B cell (primary cell): Measurements from ENCODE around the gene SCAI. TPM values are rescaled to one million over a fixed set of nuclear protein-coding genes. Genes with fewer than 3 reads are reported as not detected.
A peak's percentile ranks its signal among the peaks of the same experiment; 100 is the strongest.

ENCODE experiments used
- ATAC-seq: fragments of 200-7000 bp; cut with Tn5 transposase; one replicate; pipeline ENCODE4 v1.10.0; 2021; ENCODE audit warnings: low read depth, mild to moderate bottlenecking, moderate number of reproducible peaks, moderate library complexity
- CTCF ChIA-PET: fragments of 350-600 bp; sonication (Branson Sonifier 250); formaldehyde crosslinking; loops from one replicate; lab custom pipeline; 2021; ENCODE audit warnings: antibody characterized with exemption, inconsistent platforms; lab: Charles Lee
- POLR2A ChIA-PET: fragments of 350-600 bp; sonication (Branson Sonifier 250); formaldehyde crosslinking; loops from one replicate; lab custom pipeline; 2021; ENCODE audit warnings: antibody characterized with exemption; lab: Charles Lee
- DNase-seq: peaks from one replicate; pipeline ENCODE4 v3.0.0; 2013
- H2AFZ ChIP-seq: 2 replicates; pipeline ENCODE4 v1.6.1; 2012; ENCODE audit warnings: mild to moderate bottlenecking, low read depth, low read length; ENCODE audit not compliant: insufficient read depth, poor library complexity, severe bottlenecking
- H3K27ac ChIP-seq, 2 donors: 1 replicate in 1 of 2; 2 replicates in 1 of 2; pipeline ENCODE4 v1.5.1; 2012 to 2013; ENCODE audit warnings: low read length in 2 of 2, mild to moderate bottlenecking in 2 of 2, moderate library complexity in 1 of 2
- H3K27me3 ChIP-seq, 4 experiments: fragments of 200-600 bp in 1 of 4; sonication (generic) in 1 of 4; replicated peaks in 1 of 4; 1 replicate in 2 of 4; 2 replicates in 2 of 4; pipeline versions ENCODE4 v1.6.1 to v1.7.0; 2013 to 2016; ENCODE audit warnings: low read length in 3 of 4, mild to moderate bottlenecking in 2 of 4, mixed read lengths in 1 of 4, moderate library complexity in 1 of 4; ENCODE audit not compliant: insufficient read depth in 4 of 4, control insufficient read depth in 3 of 4; ENCODE audit errors: control extremely low read depth in 1 of 4
- H3K36me3 ChIP-seq, 2 experiments: replicated peaks in 1 of 2; 1 replicate in 1 of 2; 2 replicates in 1 of 2; pipeline versions ENCODE4 v1.6.1 to v1.7.1; 2013; ENCODE audit warnings: low read length in 1 of 2; ENCODE audit not compliant: insufficient read depth in 2 of 2, control insufficient read depth in 1 of 2; ENCODE audit errors: control extremely low read depth in 1 of 2, extremely low read depth in 1 of 2
- H3K4me1 ChIP-seq, 2 donors: fragments of 200-600 bp in 1 of 2; sonication (generic) in 1 of 2; 1 replicate in 1 of 2; 2 replicates in 1 of 2; pipeline versions ENCODE4 v1.5.1 to v1.6.1; 2013 to 2017; ENCODE audit warnings: low read length in 2 of 2; ENCODE audit not compliant: control insufficient read depth in 2 of 2, insufficient read depth in 2 of 2
- H3K4me2 ChIP-seq: replicated peaks from 2 replicates; pipeline ENCODE3; 2012; ENCODE audit warnings: mild to moderate bottlenecking, low read depth, low read length; ENCODE audit not compliant: poor library complexity, severe bottlenecking
- H3K4me3 ChIP-seq, 5 experiments: fragments of 200-600 bp in 1 of 5; sonication (generic) in 1 of 5; 1 replicate in 3 of 5; 2 replicates in 2 of 5; pipeline versions ENCODE4 v1.5.1 to v1.7.0; 2011 to 2016; ENCODE audit warnings: low read length in 4 of 5, mild to moderate bottlenecking in 4 of 5, low read depth in 2 of 5, control low read depth in 1 of 5, moderate library complexity in 1 of 5; ENCODE audit not compliant: insufficient read depth in 1 of 5; ENCODE audit errors: control extremely low read depth in 1 of 5, extremely low read depth in 1 of 5
- H3K79me2 ChIP-seq: fragments of 200-600 bp; sonication (generic); one replicate; pipeline ENCODE4 v1.6.0; 2016; ENCODE audit warnings: low read length; ENCODE audit not compliant: control insufficient read depth, insufficient read depth
- H3K9ac ChIP-seq: fragments of 200-600 bp; sonication (generic); 2 replicates; pipeline ENCODE4 v1.6.1; 2017; ENCODE audit warnings: mild to moderate bottlenecking, low read length, moderate library complexity
- H3K9me3 ChIP-seq, 3 donors: one replicate each; pipeline versions ENCODE4 v1.6.1 to v1.7.1; 2013; ENCODE audit warnings: low read length in 2 of 3; ENCODE audit not compliant: control insufficient read depth in 2 of 3, insufficient read depth in 1 of 3; ENCODE audit errors: control extremely low read depth in 1 of 3
- H4K20me1 ChIP-seq: 2 replicates; pipeline ENCODE4 v1.6.0; 2012; ENCODE audit warnings: mild to moderate bottlenecking, low read length; ENCODE audit not compliant: insufficient read depth, control insufficient read depth, poor library complexity, severe bottlenecking
- H3K27ac Mint-ChIP-seq: one replicate; pipeline ENCODE4 v1.8.0; 2021; ENCODE audit warnings: mixed read lengths
- H3K27me3 Mint-ChIP-seq: one replicate; pipeline ENCODE4 v1.8.0; 2021; ENCODE audit warnings: mixed read lengths
- H3K4me1 Mint-ChIP-seq: one replicate; pipeline ENCODE4 v1.8.0; 2021; ENCODE audit warnings: mixed read lengths
- H3K4me3 Mint-ChIP-seq: one replicate; pipeline ENCODE4 v1.8.0; 2021; ENCODE audit warnings: mixed read lengths
- H3K9me3 Mint-ChIP-seq: one replicate; pipeline ENCODE4 v1.8.0; 2022; ENCODE audit warnings: mixed read lengths; ENCODE audit not compliant: insufficient read depth
- EZH2 ChIP-seq: IDR thresholded peaks from 2 replicates; pipeline ENCODE4 v1.6.1; 2012; ENCODE audit warnings: borderline replicate concordance, low read depth, mild to moderate bottlenecking, moderate library complexity, low read length; ENCODE audit not compliant: insufficient read depth, poor library complexity, severe bottlenecking
- WGBS: methylation state at CpG from one replicate; pipeline ENCODE4 v1.1.5; 2013; ENCODE audit warnings: missing lambda C conversion rate; ENCODE audit not compliant: insufficient coverage; 5-methylcytosine and 5-hydroxymethylcytosine counted together
- intact Hi-C: fragments of 100-400 bp; cut with micrococcal nuclease; formaldehyde crosslinking; loops from one replicate; pipeline ENCODE4 v1.10.0; 2022
- polyA plus RNA-seq: library from polyadenylated mRNA; depleted of rRNA; stranded (reverse); fragments of >200 nt; gene quantifications from 2 replicates; pipeline ENCODE4 v1.2.3, GENCODE V29; 2012
- total RNA-seq, 2 donors: library from RNA; stranded (reverse); fragments of 120-200 nt in 1 of 2; gene quantifications; 1 replicate in 1 of 2; 2 replicates in 1 of 2; pipeline versions ENCODE4 v1.2.3 to v1.2.4, GENCODE V29; 2013 to 2022
- TF ChIP-seq, protein P1 (sequence below): fragments of 200-600 bp; IDR thresholded peaks from one replicate; pipeline ENCODE4 v1.8.0; 2022; ENCODE audit warnings: antibody characterized with exemption, mild to moderate bottlenecking

Gene SCAI
- total and polyA plus RNA-seq, 2 donors (not counting 1 experiment from before 2014, with no cell fraction given) = 3.8 to 19.8 TPM

DNA sequence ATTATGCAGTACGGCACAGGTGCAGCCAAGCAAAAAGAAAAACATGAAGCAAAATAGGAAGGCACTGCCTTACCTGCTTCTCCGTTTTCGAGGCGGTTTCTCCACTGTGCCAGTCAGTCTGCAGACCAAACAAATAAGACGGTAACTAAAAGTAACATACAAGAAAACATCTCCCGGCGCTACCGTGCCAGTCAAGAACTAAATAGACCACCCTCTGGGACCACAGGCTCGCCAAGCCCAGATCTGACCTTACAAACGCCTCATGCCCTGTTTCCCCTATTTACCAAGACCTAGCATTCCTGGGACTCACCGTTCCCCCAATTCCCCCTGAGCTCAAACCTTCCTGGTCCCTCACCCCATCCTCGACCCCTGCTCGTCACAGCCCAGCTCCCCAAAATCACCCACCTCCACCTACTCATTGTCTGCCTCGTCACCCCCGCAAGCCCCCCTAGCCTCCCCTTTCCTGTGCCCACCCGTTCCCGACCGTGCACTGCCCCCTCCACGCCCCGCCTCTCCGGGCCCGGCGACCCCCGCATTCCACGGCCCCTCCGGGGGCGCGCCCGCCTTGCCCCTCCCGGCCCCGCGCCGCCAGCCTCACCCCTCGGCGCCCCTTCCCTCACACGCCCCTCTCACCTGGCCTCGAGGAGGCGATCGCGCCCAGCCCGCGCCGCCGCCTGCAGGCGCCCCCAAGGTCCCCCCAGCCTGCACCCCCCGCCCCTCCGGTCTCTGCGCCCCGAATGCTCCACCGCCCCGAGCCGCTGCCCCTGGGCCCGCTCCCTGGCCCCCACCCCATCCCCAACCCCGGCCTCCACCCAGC, 560 bp downstream of the SCAI start:
- intact Hi-C loops = loop anchor here (1.0 to 5.0 kb wide), 9 partner anchors 47 to 372 kb away; partner anchors contain the start of genes GAPVD1, GOLGA1, HSPA5 and NR6A1
- no peaks in the 10 kb centered on the region for H3K9me3 Mint-ChIP-seq
- no peaks in the 10 kb centered on the region for H3K27me3 Mint-ChIP-seq
- peak overlapping the region; percentile 90 for H3K4me2 ChIP-seq
- H3K9ac ChIP-seq = peak overlapping the region; percentile 62
- ChIA-PET POLR2A (interaction anchor here (1.5 kb wide), 1 partner anchor 17 kb away, joined by 6 read pairs; no protein-coding TSS in a partner anchor), CTCF (interaction anchor here (1.1 kb wide), 1 partner anchor 371 kb away, joined by 3 read pairs; the partner anchor contains the start of gene NR6A1)
- H3K79me2 ChIP-seq = peaks cover 35% of the 10 kb centered on the region
- peaks cover 19% of the 10 kb centered on the region for H3K4me1 Mint-ChIP-seq
- peak; percentile 42 for DNase-seq
- H3K36me3 ChIP-seq = no peaks in the 10 kb centered on the region
- no peaks in the 10 kb centered on the region for H4K20me1 ChIP-seq
- no peaks in the 10 kb centered on the region for H3K27me3 ChIP-seq
- peak overlapping the region; percentile 86 for H3K27ac Mint-ChIP-seq
- peak overlapping the region; percentile 98 for H3K4me3 Mint-ChIP-seq
- peak overlapping the region in 1 of 2 donors; percentile 2 for H3K27ac ChIP-seq
- peak; percentile 8 for ATAC-seq
- H3K4me1 ChIP-seq = peaks cover 9% of the 10 kb centered on the region in 2 donors
- WGBS = under 1% methylated on average over 52 of the region's 54 CpGs
- peak overlapping the region; percentile 67 for H2AFZ ChIP-seq
- no peak for TF ChIP-seq EZH2
- TF ChIP-seq, protein P1, sequence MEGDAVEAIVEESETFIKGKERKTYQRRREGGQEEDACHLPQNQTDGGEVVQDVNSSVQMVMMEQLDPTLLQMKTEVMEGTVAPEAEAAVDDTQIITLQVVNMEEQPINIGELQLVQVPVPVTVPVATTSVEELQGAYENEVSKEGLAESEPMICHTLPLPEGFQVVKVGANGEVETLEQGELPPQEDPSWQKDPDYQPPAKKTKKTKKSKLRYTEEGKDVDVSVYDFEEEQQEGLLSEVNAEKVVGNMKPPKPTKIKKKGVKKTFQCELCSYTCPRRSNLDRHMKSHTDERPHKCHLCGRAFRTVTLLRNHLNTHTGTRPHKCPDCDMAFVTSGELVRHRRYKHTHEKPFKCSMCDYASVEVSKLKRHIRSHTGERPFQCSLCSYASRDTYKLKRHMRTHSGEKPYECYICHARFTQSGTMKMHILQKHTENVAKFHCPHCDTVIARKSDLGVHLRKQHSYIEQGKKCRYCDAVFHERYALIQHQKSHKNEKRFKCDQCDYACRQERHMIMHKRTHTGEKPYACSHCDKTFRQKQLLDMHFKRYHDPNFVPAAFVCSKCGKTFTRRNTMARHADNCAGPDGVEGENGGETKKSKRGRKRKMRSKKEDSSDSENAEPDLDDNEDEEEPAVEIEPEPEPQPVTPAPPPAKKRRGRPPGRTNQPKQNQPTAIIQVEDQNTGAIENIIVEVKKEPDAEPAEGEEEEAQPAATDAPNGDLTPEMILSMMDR = no peak
- no peaks in the 10 kb centered on the region for H3K9me3 ChIP-seq
- H3K4me3 ChIP-seq = peak overlapping the region; percentile 41 to 70 (median 60)
